ENCODE data around the gene PCDHB11. TPM values are rescaled to one million over a fixed set of nuclear protein-coding genes. Genes with fewer than 3 reads are reported as not detected.
"Not testable (repeated sequence)": the region's sequence is repeated elsewhere in the genome, so short reads cannot be mapped to it uniquely, and the experiment has no call there.

The PCDHB11 gene
- total RNA-seq, 3 donors from 2014 or later (not counting 1 experiment from before 2014, with no cell fraction given), result not detected

DNA sequence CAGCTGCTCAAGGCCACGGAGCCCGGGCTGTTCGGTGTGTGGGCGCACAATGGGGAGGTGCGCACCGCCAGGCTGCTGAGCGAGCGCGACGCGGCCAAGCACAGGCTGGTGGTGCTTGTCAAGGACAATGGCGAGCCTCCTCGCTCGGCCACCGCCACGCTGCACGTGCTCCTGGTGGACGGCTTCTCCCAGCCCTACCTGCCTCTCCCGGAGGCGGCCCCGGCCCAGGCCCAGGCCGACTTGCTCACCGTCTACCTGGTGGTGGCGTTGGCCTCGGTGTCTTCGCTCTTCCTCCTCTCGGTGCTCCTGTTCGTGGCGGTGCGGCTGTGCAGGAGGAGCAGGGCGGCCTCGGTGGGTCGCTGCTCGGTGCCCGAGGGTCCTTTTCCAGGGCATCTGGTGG, 10.3 kb upstream of the PCDHB11 start:
- peaks cover 8 to 15% of the 10 kb centered on the region in 2 donors for H3K9me3 Mint-ChIP-seq
- H3K4me3 ChIP-seq (ENCODE audit: low read length); intact Hi-C loops (cut with micrococcal nuclease); ATAC-seq; H3K27ac ChIP-seq (ENCODE audit: low read length); H3K9me3 ChIP-seq (ENCODE audit: control insufficient read depth, insufficient read depth, low read length); H3K36me3 ChIP-seq (ENCODE audit: control insufficient read depth, insufficient read depth, low read length); H3K4me3 Mint-ChIP-seq; H3K4me1 Mint-ChIP-seq; DNase-seq; H3K27ac Mint-ChIP-seq; H3K4me1 ChIP-seq (ENCODE audit: control insufficient read depth, insufficient read depth, low read length); H3K27me3 ChIP-seq (ENCODE audit: control insufficient read depth, insufficient read depth, low read length): not testable (repeated sequence)
- 43% methylated on average over 30 of the region's 35 CpGs for WGBS (ENCODE audit: insufficient coverage)
- H3K36me3 Mint-ChIP-seq, result peaks cover 26% of the 10 kb centered on the region
- peaks cover 28 to 36% of the 10 kb centered on the region in 2 donors for H3K27me3 Mint-ChIP-seq (ENCODE audit: low read depth in 2 of 2)

GRCh38 chr5:141192110-141192725, 7.2 kb upstream of the PCDHB11 start, which contains the start of gene PCDHB10:
Gene PCDHB10, plus strand, starts transcription at chr5:141192353. Its CDS starts 200 bp downstream, at chr5:141192553.
- no peak within 1 kb of the TSS for H3K27ac Mint-ChIP-seq
- peaks cover 8 to 21% of the 10 kb centered on the region in 2 donors for H3K9me3 Mint-ChIP-seq
- no peaks in the 10 kb centered on the region for H3K27me3 ChIP-seq (ENCODE audit: control insufficient read depth, insufficient read depth, low read length)
- ATAC-seq (no peak), DNase-seq (peak in 1 of 2 donors; percentile 23)
- no peak within 1 kb of the TSS for H3K4me3 ChIP-seq (ENCODE audit: low read length)
- peaks cover 0 to under 1% of the 10 kb centered on the region in 2 donors for H3K4me1 Mint-ChIP-seq
- intact Hi-C loops (cut with micrococcal nuclease), result no loop called here
- H3K27me3 Mint-ChIP-seq (ENCODE audit: low read depth in 2 of 2), result peaks cover 14 to 26% of the 10 kb centered on the region in 2 donors
- no peaks in the 10 kb centered on the region for H3K4me1 ChIP-seq (ENCODE audit: control insufficient read depth, insufficient read depth, low read length)
- no peak within 1 kb of the TSS for H3K27ac ChIP-seq (ENCODE audit: low read length)
- no peak for TF ChIP-seq CTCF (IDR thresholded peaks at IDR 0.05)
- no peak within 1 kb of the TSS for H3K4me3 Mint-ChIP-seq
- H3K36me3 Mint-ChIP-seq, result peaks cover 15% of the 10 kb centered on the region
- H3K9me3 ChIP-seq (ENCODE audit: control insufficient read depth, insufficient read depth, low read length), result peaks cover 2% of the 10 kb centered on the region
- no peaks in the 10 kb centered on the region for H3K36me3 ChIP-seq (ENCODE audit: control insufficient read depth, insufficient read depth, low read length)
- WGBS (ENCODE audit: insufficient coverage), result 14% methylated on average over 8 of the region's 10 CpGs

DNA sequence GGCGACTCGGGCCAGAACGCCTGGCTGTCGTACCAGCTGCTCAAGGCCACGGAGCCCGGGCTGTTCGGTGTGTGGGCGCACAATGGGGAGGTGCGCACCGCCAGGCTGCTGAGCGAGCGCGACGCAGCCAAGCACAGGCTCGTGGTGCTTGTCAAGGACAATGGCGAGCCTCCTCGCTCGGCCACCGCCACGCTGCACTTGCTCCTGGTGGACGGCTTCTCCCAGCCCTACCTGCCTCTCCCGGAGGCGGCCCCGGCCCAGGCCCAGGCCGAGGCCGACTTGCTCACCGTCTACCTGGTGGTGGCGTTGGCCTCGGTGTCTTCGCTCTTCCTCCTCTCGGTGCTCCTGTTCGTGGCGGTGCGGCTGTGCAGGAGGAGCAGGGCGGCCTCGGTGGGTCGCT, 5.1 kb upstream of the PCDHB11 start:
- H3K27me3 ChIP-seq (ENCODE audit: control insufficient read depth, insufficient read depth, low read length), result not testable (repeated sequence)

GRCh38 chr5:141196363-141196762, 3.1 kb upstream of the PCDHB11 start:
- Mint-ChIP-seq H3K4me3 (no peak overlapping the region), H3K36me3 (peaks cover 9% of the 10 kb centered on the region), H3K27ac (no peak overlapping the region), H3K27me3 (ENCODE audit: low read depth in 2 of 2) (peaks cover 0 to 34% of the 10 kb centered on the region in 2 donors), H3K4me1 (no peaks in the 10 kb centered on the region), H3K9me3 (peaks cover 13 to 22% of the 10 kb centered on the region in 2 donors)
- no peak for DNase-seq
- Histone ChIP-seq H3K4me3 (ENCODE audit: low read length) (no peak overlapping the region), H3K27ac (ENCODE audit: low read length) (no peak overlapping the region), H3K4me1 (ENCODE audit: control insufficient read depth, insufficient read depth, low read length) (no peaks in the 10 kb centered on the region), H3K27me3 (ENCODE audit: control insufficient read depth, insufficient read depth, low read length) (peaks cover 5% of the 10 kb centered on the region), H3K9me3 (ENCODE audit: control insufficient read depth, insufficient read depth, low read length) (peaks cover 2% of the 10 kb centered on the region), H3K36me3 (ENCODE audit: control insufficient read depth, insufficient read depth, low read length) (no peaks in the 10 kb centered on the region)
- intact Hi-C loops (cut with micrococcal nuclease), result no loop called here
- no peak for TF ChIP-seq CTCF (IDR thresholded peaks at IDR 0.05)
- no peak for ATAC-seq
- WGBS (ENCODE audit: insufficient coverage), result 45% methylated on average over 1 of the region's 3 CpGs

More for the DNA sequence above, 5.1 kb upstream of the PCDHB11 start:
- H3K9me3 ChIP-seq (ENCODE audit: control insufficient read depth, insufficient read depth, low read length); DNase-seq; H3K4me1 Mint-ChIP-seq; H3K4me1 ChIP-seq (ENCODE audit: control insufficient read depth, insufficient read depth, low read length); H3K4me3 ChIP-seq (ENCODE audit: low read length); intact Hi-C loops (cut with micrococcal nuclease); H3K36me3 ChIP-seq (ENCODE audit: control insufficient read depth, insufficient read depth, low read length); H3K27ac ChIP-seq (ENCODE audit: low read length); H3K4me3 Mint-ChIP-seq; H3K27ac Mint-ChIP-seq; H3K36me3 Mint-ChIP-seq; ATAC-seq: not testable (repeated sequence)
- Mint-ChIP-seq H3K9me3 (peaks cover 13 to 22% of the 10 kb centered on the region in 2 donors), H3K27me3 (ENCODE audit: low read depth in 2 of 2) (peaks cover 0 to 32% of the 10 kb centered on the region in 2 donors)
- 28% methylated on average over 12 of the region's 37 CpGs for WGBS (ENCODE audit: insufficient coverage)

DNA sequence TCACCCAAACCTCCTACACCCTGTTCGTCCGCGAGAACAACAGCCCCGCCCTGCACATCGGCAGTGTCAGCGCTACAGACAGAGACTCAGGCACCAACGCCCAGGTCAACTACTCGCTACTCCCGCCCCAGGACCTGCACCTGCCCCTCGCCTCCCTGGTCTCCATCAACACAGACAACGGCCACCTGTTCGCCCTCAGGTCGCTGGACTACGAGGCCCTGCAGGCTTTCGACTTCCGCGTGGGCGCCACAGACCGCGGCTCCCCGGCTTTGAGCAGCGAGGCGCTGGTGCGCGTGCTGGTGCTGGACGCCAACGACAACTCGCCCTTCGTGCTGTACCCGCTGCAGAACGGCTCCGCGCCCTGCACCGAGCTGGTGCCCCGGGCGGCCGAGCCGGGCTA, 1.7 kb downstream of the PCDHB11 start:
- ATAC-seq; DNase-seq; H3K4me1 Mint-ChIP-seq; H3K4me3 Mint-ChIP-seq; H3K4me3 ChIP-seq (ENCODE audit: low read length); H3K27me3 ChIP-seq (ENCODE audit: control insufficient read depth, insufficient read depth, low read length); H3K36me3 Mint-ChIP-seq; intact Hi-C loops (cut with micrococcal nuclease); H3K4me1 ChIP-seq (ENCODE audit: control insufficient read depth, insufficient read depth, low read length); H3K9me3 ChIP-seq (ENCODE audit: control insufficient read depth, insufficient read depth, low read length); H3K27ac ChIP-seq (ENCODE audit: low read length); H3K27ac Mint-ChIP-seq; H3K36me3 ChIP-seq (ENCODE audit: control insufficient read depth, insufficient read depth, low read length): not testable (repeated sequence)
- 30% methylated on average over 14 of the region's 38 CpGs for WGBS (ENCODE audit: insufficient coverage)
- Mint-ChIP-seq H3K9me3 (peaks cover 8 to 16% of the 10 kb centered on the region in 2 donors), H3K27me3 (ENCODE audit: low read depth in 2 of 2) (peaks cover 0 to 19% of the 10 kb centered on the region in 2 donors)

DNA sequence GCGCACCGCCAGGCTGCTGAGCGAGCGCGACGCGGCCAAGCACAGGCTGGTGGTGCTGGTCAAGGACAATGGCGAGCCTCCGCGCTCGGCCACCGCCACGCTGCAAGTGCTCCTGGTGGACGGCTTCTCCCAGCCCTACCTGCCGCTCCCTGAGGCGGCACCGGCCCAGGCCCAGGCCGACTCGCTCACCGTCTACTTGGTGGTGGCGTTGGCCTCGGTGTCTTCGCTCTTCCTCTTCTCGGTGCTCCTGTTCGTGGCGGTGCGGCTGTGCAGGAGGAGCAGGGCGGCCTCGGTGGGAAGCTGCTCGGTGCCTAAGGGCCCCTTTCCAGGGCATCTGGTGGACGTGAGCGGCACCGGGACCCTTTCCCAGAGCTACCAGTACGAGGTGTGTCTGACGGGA, 2.2 kb downstream of the PCDHB11 start:
- H3K27ac ChIP-seq (ENCODE audit: low read length); H3K4me3 Mint-ChIP-seq; H3K27me3 ChIP-seq (ENCODE audit: control insufficient read depth, insufficient read depth, low read length); H3K4me1 ChIP-seq (ENCODE audit: control insufficient read depth, insufficient read depth, low read length); H3K36me3 Mint-ChIP-seq; H3K9me3 ChIP-seq (ENCODE audit: control insufficient read depth, insufficient read depth, low read length); ATAC-seq; DNase-seq; H3K4me1 Mint-ChIP-seq; H3K4me3 ChIP-seq (ENCODE audit: low read length); H3K27ac Mint-ChIP-seq; intact Hi-C loops (cut with micrococcal nuclease); H3K36me3 ChIP-seq (ENCODE audit: control insufficient read depth, insufficient read depth, low read length): not testable (repeated sequence)
- Mint-ChIP-seq H3K9me3 (peaks cover 7 to 11% of the 10 kb centered on the region in 2 donors), H3K27me3 (ENCODE audit: low read depth in 2 of 2) (peaks cover 0 to 22% of the 10 kb centered on the region in 2 donors)
- WGBS (ENCODE audit: insufficient coverage), result 45% methylated on average over 32 of the region's 35 CpGs
